Activated naive CD8-positive, alpha-beta T cell treated with anti-CD3 and anti-CD28 coated beads, Interleukin-2, amount 50 U/mL, for 16 hours (primary cell): ENCODE data around the gene ARHGAP26.

Experiments used
- DNase-seq: peaks from one replicate; pipeline ENCODE4 v3.0.0-alpha.2; 2020; ENCODE audit warnings: low read depth, low spot score

Gene ARHGAP26

DNA sequence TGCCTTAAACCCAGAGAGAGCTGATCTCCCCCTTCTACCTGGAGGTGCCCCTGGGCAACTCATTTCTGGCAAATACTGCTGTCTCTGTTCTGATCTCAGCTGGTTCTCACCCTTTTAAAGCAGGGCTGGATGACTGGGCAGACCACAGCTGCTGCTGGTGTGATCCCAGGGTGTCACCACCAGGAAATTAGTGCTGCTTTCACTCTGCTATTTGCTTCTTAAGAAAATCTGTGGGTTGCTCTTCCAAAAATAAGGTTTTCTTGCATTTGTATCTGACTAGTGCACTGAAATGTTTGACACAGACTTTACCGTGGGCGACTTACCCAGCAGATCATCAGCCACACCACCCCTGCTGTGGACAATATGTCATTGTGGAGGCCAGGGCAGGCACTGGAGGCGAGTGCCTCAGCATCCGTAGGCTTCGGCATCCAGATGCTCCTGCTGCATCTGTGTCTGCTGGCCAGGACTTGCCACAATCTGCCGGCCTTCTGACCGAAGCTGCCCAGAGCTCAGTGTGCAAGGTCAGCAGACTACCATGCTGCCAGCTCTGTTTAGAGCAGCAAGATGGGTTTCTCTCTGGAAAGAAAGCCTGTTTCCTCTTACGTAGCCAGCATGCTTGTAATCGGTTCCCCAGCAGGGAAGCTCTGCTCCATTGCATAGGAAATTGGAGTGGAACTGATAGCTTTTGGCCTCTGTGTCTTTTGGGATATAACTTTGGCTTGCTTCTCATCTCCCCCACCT is 13.6 kb downstream of the ARHGAP26 start:
- DNase-seq: no peak

DNA sequence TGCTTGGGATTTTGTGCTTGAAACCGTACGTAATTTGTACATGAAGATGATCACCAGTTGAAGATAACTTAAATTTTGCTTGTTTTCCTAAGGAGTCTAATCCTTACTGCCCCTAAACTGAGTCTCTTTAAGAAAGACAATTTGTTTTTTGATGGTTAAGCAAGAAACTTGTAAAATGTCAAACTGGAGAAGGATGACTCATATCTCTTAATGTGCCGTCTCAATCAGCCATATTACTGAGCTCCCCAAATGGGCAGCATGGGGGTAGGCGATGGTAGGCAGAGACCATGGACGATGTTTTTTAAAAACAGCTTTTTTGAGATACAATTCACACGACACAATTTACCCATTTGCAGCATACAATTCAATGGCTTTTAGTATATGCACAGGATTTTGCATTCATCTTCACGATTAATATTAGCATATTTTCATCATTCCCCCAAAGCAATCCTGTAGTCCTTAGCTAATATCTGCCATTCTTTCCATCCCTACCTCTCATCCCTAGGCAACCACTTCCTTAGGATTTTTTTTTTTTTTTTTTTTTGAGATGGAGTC is 14.3 kb downstream of the ARHGAP26 start:
- DNase-seq: no peak

- DNase-seq: no peak
Measured at GRCh38 chr5:142785206-142785605, 15.0 kb downstream of the ARHGAP26 start.

GRCh38 chr5:142789206-142789605 is 19.0 kb downstream of the ARHGAP26 start:
- no peak for DNase-seq

- no peak for DNase-seq
Measured at GRCh38 chr5:142792012-142792864, 22.1 kb downstream of the ARHGAP26 start.

GRCh38 chr5:142792865-142793232 is 22.7 kb downstream of the ARHGAP26 start:
- no peak for DNase-seq

GRCh38 chr5:142794537-142794936 is 24.4 kb downstream of the ARHGAP26 start:
- no peak for DNase-seq

GRCh38 chr5:142795251-142795650 is 25.1 kb downstream of the ARHGAP26 start:
- DNase-seq: no peak

DNA sequence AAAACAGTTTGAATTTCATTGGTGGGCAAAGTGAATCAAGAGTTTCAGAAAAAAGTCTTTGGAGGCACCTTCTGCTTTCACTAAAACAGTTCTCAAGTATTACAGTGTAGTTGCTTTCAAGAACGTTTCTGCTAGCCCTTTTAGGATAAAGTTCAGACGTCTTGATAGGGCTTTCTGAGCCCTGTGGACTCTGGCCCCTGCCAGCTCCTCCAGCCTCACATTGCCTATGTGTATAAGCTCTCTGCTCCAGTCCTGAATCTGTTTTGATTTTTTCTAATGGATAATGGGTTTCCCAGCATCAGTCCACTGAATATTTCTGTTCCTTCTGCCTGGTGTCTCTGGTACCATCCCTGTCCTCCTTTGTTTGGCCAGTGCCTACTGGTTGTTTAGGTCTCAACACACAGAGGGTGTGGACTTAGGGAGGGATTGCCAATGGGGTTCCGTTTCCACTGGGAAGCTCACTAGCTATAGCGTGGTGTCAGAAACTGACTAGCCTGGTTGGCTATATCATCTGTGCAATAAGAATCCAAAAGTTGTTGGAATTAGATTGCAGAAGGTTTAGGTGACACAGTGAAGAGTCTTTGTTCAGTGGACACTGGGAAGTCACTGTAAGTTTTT is 26.4 kb downstream of the ARHGAP26 start:
- DNase-seq: no peak

GRCh38 chr5:142797420-142797819 is 27.2 kb downstream of the ARHGAP26 start:
- no peak for DNase-seq

DNA sequence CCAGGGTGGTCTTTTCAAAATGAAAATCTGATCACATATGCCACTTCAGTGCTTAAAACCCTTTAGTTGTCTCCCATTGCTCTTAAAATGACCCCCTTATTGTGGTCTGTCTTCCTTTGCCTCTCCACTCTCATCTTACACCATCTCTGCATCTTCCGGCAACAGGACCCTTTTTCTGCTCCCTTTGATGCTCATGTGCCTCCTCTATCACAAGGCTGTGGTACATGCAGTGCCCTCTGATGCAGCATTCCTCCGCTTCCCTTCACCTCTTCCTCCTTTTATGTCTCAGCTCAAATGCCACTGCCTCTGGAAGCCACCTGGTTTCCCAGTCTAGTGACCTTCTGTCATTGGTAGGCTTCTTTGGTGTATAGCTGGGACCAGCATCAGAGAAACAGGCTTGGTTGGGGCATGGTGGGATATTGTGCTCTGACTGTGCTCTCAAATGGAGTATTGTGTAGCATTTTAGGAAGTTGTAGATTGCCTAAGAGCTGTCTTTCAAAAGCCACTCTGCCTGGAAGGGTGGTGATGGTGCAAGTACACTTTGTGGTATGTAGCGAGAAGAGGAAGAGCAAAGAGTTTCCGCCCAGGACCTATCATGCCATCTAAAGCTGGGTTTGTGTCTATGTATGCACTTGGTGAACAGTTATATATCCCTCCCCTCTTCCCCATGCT is 28.1 kb downstream of the ARHGAP26 start:
- DNase-seq: no peak

GRCh38 chr5:142800776-142801494 is 30.8 kb downstream of the ARHGAP26 start:
- no peak for DNase-seq

DNA sequence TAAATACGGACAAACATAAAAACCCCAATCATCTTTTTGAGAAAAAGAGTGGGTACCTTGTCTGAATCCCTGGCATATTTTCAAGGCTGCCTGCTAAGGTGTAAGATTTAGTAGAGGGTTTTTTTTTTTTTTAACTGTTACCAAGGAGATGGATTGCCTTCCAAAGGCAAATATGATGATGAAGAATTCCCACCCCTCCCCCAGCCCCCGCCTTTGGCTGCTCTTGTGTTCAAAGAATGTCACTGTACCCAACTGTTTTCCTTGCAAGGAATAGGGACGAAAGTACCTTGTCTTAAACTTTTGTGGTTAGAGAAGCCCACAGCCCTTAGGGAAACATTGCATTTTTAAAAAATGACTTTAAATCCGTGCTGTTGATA is 31.3 kb downstream of the ARHGAP26 start:
- DNase-seq: no peak

GRCh38 chr5:142803428-142804125 is 33.4 kb downstream of the ARHGAP26 start:
- DNase-seq: no peak

DNA sequence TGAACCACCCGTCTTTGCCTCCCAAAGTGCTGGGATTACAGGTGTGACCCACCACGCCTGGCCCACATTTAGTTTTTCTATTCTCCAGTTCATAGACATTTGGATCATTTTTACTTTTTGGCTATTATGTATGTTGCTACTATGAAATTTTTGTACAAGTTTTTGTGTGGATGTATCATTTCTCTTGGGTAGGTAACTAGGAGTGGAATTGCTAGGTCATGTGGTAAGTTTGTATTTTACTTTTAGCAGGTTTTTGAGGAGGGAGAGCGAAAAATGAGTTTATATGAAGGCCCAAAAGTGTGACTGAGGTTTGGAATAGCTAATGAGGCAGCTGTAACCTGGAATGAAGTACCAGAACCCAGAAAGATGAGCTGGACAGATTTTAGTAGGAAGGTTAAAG is 35.2 kb downstream of the ARHGAP26 start:
- DNase-seq: no peak

- DNase-seq: no peak
Measured at GRCh38 chr5:142806841-142807267, 36.7 kb downstream of the ARHGAP26 start.

DNA sequence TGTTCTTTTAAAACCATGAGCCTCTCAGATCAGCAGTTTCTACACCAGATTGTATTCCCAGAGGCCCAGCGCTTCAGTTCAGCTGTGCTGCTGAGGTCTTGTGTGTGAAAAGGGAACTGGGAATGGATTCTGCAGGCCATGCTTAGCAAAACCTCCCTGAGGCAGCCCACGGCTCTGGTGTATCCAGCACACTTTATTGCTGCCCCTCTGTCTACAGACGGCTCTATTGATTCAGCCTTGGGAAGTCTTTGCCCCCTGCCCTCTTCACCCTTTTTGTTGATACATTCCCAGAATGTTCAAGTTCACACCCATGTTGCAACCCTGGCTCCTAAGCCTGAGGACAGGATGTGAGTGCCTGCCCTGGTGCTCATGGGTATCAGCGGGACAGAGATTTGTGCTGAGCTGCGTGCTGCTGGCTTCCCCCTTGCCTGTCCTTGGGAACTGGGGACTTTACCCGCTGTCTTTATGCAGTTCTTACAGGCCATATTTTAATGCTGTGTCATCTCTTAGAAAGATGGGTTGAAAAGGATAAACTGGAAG is 37.3 kb downstream of the ARHGAP26 start:
- DNase-seq: no peak

DNA sequence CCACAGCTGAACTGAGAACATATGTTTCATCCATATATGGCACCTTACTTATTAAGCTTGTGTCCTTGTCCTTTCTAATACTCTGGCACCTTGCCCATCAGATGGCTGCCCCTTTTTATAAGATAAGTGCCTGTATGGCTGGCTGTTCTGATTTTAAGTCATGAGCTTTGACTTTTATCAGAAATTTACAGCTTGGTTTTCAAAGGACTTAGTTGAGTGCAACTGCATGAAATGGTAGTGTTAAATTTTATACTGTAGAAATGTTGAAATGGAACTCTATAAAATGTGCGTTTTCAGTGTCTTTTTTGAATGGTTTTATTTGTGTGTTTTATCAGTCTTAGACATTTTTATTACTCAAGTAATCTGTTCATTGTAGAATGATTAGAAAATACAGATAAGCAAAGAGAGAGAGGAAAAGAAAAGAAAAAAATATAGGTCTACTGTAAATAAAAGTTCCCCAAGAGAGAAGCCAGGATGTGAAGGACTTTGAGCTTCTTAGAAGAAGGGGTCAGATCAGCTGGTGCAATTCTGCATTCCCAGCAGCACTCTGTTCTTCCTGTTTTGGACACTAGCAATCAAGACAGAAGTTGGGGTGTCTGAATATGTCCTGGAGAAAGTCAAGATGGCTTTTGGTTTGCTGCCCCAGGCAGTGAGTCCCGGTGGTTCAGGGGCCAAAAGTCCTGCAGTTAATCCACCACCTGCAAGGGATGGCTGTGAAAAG is 38.9 kb downstream of the ARHGAP26 start:
- no peak for DNase-seq

DNA sequence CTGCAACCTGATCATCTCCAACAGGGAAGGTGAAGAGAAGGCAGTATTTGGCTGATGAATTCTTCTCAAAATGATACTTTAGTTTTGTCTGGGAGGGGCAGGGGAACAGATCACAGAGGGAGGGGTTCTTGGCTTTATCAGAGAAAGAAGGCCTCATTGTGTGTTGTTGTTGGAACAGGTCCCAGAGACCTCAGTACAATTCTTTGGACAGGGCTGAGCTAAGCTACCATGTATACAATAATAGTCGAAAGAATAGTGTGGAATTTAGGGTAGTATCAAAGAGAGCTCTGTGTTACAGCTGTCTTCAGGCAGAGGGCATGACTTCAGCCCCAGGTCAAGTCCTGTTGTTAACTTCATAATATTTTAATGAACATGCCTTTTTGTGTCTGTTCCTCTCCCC is 39.9 kb downstream of the ARHGAP26 start:
- DNase-seq: no peak
